CD14-positive monocyte (primary cell): ENCODE measurements around the gene GALNT18. TPM values are rescaled to one million over a fixed set of nuclear protein-coding genes. Genes with fewer than 3 reads are reported as not detected.
A peak's percentile ranks its signal among the peaks of the same experiment; 100 is the strongest.

Experiments used
- DNase-seq, 3 donors: peaks; one replicate each; pipeline ENCODE4 v3.0.0-alpha.2; 2011 to 2022
- H2AFZ ChIP-seq: 2 replicates; pipeline ENCODE4 v1.6.0; 2012; ENCODE audit warnings: mild to moderate bottlenecking, low read depth, low read length, inconsistent platforms; ENCODE audit not compliant: insufficient read depth, poor library complexity, severe bottlenecking
- H3K27ac ChIP-seq, 2 donors: 1 replicate in 1 of 2; 2 replicates in 1 of 2; pipeline ENCODE4 v1.5.1; 2012 to 2013; ENCODE audit warnings: low read length in 2 of 2, control low read depth in 1 of 2, inconsistent platforms in 1 of 2, low read depth in 1 of 2, mild to moderate bottlenecking in 1 of 2
- H3K27me3 ChIP-seq, 2 donors: one replicate each; pipeline versions ENCODE4 v1.6.0 to v1.6.1; 2011 to 2013; ENCODE audit warnings: low read length in 2 of 2; ENCODE audit not compliant: control insufficient read depth in 2 of 2, insufficient read depth in 2 of 2
- H3K36me3 ChIP-seq, 2 donors: replicated peaks in 1 of 2; 1 replicate in 1 of 2; 2 replicates in 1 of 2; pipeline versions ENCODE4 v1.5.1 to v1.6.1; 2012 to 2013; ENCODE audit warnings: low read length in 2 of 2, control low read depth in 1 of 2, inconsistent platforms in 1 of 2, mild to moderate bottlenecking in 1 of 2; ENCODE audit not compliant: insufficient read depth in 2 of 2, control insufficient read depth in 1 of 2
- H3K4me1 ChIP-seq, 2 donors: 1 replicate in 1 of 2; 2 replicates in 1 of 2; pipeline versions ENCODE4 v1.5.1 to v1.6.1; 2012 to 2013; ENCODE audit warnings: low read length in 2 of 2, control low read depth in 1 of 2, inconsistent platforms in 1 of 2, mild to moderate bottlenecking in 1 of 2, moderate library complexity in 1 of 2; ENCODE audit not compliant: insufficient read depth in 2 of 2, control insufficient read depth in 1 of 2
- H3K4me2 ChIP-seq: replicated peaks from 2 replicates; pipeline ENCODE3; 2012; ENCODE audit warnings: low read length, moderate library complexity, mild to moderate bottlenecking; ENCODE audit not compliant: poor library complexity, severe bottlenecking; ENCODE audit errors: extremely low read depth
- H3K4me3 ChIP-seq, 3 experiments: fragments of 200-600 bp in 1 of 3; sonication (generic) in 1 of 3; replicated peaks in 1 of 3; 1 replicate in 2 of 3; 2 replicates in 1 of 3; pipeline ENCODE4 v1.5.1; 2011 to 2013; ENCODE audit warnings: low read length in 3 of 3, mild to moderate bottlenecking in 3 of 3, control low read depth in 2 of 3, low read depth in 2 of 3, inconsistent platforms in 1 of 3, moderate library complexity in 1 of 3
- H3K79me2 ChIP-seq: 2 replicates; pipeline ENCODE4 v1.6.0; 2012; ENCODE audit warnings: mild to moderate bottlenecking, control low read depth, inconsistent platforms, low read length, moderate library complexity; ENCODE audit not compliant: insufficient read depth
- H3K9ac ChIP-seq: 2 replicates; pipeline ENCODE4 v1.6.0; 2017; ENCODE audit warnings: low read length, mild to moderate bottlenecking; ENCODE audit not compliant: insufficient read depth, poor library complexity, severe bottlenecking
- H3K9me3 ChIP-seq, 2 donors: replicated peaks in 1 of 2; 1 replicate in 1 of 2; 2 replicates in 1 of 2; pipeline versions ENCODE4 v1.5.1 to v1.6.1; 2012 to 2013; ENCODE audit warnings: low read length in 2 of 2, control low read depth in 1 of 2; ENCODE audit not compliant: control insufficient read depth in 1 of 2, insufficient read depth in 1 of 2
- H4K20me1 ChIP-seq: 2 replicates; pipeline ENCODE4 v1.6.0; 2012; ENCODE audit warnings: mild to moderate bottlenecking, low read length, control low read depth, moderate library complexity; ENCODE audit not compliant: insufficient read depth
- H3K27ac Mint-ChIP-seq, 7 donors: one replicate each; pipeline ENCODE4 v1.8.0; 2020; ENCODE audit warnings: mild to moderate bottlenecking in 7 of 7, mixed read lengths in 7 of 7, moderate library complexity in 6 of 7, inconsistent platforms in 2 of 7
- H3K27me3 Mint-ChIP-seq, 3 donors: one replicate each; pipeline ENCODE4 v1.8.0; 2021 to 2022; ENCODE audit warnings: low read depth in 3 of 3, mild to moderate bottlenecking in 3 of 3, mixed read lengths in 3 of 3, moderate library complexity in 3 of 3, inconsistent platforms in 1 of 3
- H3K36me3 Mint-ChIP-seq, 2 donors: one replicate each; pipeline ENCODE4 v1.8.0; 2020; ENCODE audit warnings: mixed read lengths in 2 of 2, inconsistent platforms in 1 of 2, mild to moderate bottlenecking in 1 of 2
- H3K4me1 Mint-ChIP-seq: one replicate; pipeline ENCODE4 v1.8.0; 2020; ENCODE audit warnings: mild to moderate bottlenecking, mixed read lengths
- H3K4me3 Mint-ChIP-seq, 2 donors: one replicate each; pipeline ENCODE4 v1.8.0; 2020; ENCODE audit warnings: mild to moderate bottlenecking in 2 of 2, mixed read lengths in 2 of 2, moderate library complexity in 1 of 2
- H3K9me3 Mint-ChIP-seq, 7 donors: one replicate each; pipeline ENCODE4 v1.8.0; 2020 to 2022; ENCODE audit warnings: mixed read lengths in 7 of 7, mild to moderate bottlenecking in 6 of 7, moderate library complexity in 6 of 7, inconsistent platforms in 2 of 7
- CTCF ChIP-seq: fragments of 200-600 bp; IDR thresholded peaks from one replicate; pipeline ENCODE4 v1.8.0; 2022; ENCODE audit warnings: antibody characterized with exemption, mild to moderate bottlenecking
- WGBS: methylation state at CpG from one replicate; pipeline ENCODE4 v1.1.5; 2013; ENCODE audit warnings: missing lambda C conversion rate; ENCODE audit not compliant: insufficient coverage; 5-methylcytosine and 5-hydroxymethylcytosine counted together
- intact Hi-C, 2 donors: fragments of 100-400 bp; cut with micrococcal nuclease; formaldehyde crosslinking; loops; one replicate each; pipeline versions ENCODE4 v1.15.0 to v1.15.1; 2023
- polyA plus RNA-seq, 3 donors: library from polyadenylated mRNA; depleted of rRNA in 1 of 3; unstranded in 2 of 3; stranded (reverse) in 1 of 3; fragments of 300-500 nt in 2 of 3; fragments of >200 nt in 1 of 3; fragmentation: Illumina TruSeq in 2 of 3; gene quantifications; 1 replicate in 2 of 3; 2 replicates in 1 of 3; pipeline ENCODE4 v1.2.3, GENCODE V29; 2012 to 2021

Gene GALNT18
- polyA plus RNA-seq, 3 donors: not detected

DNA sequence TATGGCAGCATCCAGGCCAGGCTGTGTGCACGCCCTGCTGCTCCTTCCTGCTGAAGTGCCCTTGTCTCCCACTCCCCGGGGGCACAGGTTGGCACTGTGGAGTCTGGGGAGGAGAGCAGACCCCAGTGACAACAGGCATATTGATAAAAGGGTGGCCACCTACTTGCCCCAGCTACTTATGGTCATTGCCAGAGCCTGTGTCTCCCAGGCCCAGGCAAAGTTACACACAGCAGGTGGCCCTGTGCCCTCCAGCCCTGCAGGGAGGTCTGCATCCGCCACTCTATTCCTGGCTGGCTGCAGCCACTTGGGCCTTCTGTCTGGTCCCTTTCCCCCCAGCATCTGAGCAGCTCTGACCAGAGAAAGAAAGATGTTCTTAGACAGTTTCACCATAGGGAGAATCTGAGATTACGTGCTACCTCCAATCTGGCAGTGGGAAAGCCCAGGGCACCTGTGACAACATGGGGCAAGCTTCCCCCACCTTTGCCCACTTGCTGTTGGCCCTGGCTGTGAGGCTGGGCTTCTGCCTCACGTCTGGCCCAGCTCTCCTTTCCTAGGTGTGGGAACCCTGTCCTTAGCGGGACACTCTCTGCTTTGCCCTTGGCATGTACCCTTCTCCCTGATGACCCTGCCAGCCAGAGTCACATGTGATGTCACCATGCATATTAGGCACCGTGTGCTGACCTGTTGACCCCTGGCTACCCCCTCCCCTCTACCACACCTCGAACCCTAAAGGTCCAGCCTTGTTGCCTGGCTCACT is 243.4 kb downstream of the GALNT18 start:
- peaks cover 9 to 26% (median 12%) of the 10 kb centered on the region in 3 donors for H3K27me3 Mint-ChIP-seq
- Histone ChIP-seq H3K4me3 (no peak overlapping the region), H3K9ac (no peak overlapping the region), H3K9me3 (no peaks in the 10 kb centered on the region), H3K4me2 (no peak overlapping the region), H3K36me3 (no peaks in the 10 kb centered on the region), H3K27me3 (no peaks in the 10 kb centered on the region), H3K79me2 (no peaks in the 10 kb centered on the region), H3K4me1 (no peaks in the 10 kb centered on the region), H4K20me1 (no peaks in the 10 kb centered on the region), H2AFZ (no peak overlapping the region), H3K27ac (no peak overlapping the region)
- H3K9me3 Mint-ChIP-seq: peaks cover 0 to 2% (median 0%) of the 10 kb centered on the region in 7 donors
- 86% methylated on average over 8 of the region's 8 CpGs for WGBS
- H3K4me1 Mint-ChIP-seq: no peaks in the 10 kb centered on the region
- no peak for TF ChIP-seq CTCF
- H3K36me3 Mint-ChIP-seq: no peaks in the 10 kb centered on the region
- DNase-seq: no peak
- peak overlapping the region in 1 of 7 donors; percentile 4 for H3K27ac Mint-ChIP-seq
- H3K4me3 Mint-ChIP-seq: no peak overlapping the region
- intact Hi-C loops: no loop called here

DNA sequence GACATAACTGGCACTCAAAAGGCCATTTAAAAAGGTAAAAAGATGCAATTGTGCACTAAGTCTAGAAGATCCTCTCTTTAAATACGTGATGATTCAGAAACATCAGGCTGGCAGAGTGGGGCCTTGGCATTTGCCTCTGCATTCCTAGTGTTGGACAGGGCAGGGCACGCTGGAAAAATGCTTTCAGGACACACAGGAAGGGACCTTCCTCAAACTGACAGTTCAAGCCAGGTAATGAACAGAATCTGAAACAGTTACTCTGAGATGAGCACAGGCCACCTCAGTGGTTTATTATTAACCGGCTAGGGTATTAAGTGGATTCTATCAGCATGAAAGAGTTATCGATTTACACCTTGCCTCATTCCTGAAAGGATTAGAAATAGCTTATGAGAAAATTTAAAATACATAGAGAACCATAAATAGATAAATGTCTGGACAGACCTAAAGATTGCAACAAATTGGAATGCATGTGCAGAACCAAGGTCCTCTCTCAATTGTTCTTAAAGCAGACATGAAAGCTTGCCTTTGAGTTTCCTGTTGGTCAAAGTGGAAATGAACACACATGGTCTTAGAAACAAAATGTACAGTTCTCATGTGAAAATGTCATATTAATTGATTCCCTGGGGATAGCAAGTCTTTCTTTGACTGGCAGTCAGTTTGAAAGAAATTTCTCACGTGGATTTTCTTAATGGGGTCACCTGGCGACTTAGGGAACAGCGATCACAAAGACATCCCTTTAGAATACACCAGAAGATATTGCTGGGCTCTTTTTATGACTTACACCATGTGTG is 247.3 kb downstream of the GALNT18 start:
- intact Hi-C loops: no loop called here
- 83% methylated on average over 2 of the region's 7 CpGs for WGBS
- Mint-ChIP-seq H3K4me1 (peaks cover 9% of the 10 kb centered on the region), H3K9me3 (peaks cover 0 to 3% (median 0%) of the 10 kb centered on the region in 7 donors), H3K27me3 (peaks cover 9 to 20% (median 11%) of the 10 kb centered on the region in 3 donors), H3K4me3 (no peak overlapping the region), H3K36me3 (no peaks in the 10 kb centered on the region), H3K27ac (no peak overlapping the region)
- Histone ChIP-seq H3K4me2 (no peak overlapping the region), H3K79me2 (no peaks in the 10 kb centered on the region), H3K4me1 (peaks cover 13 to 17% of the 10 kb centered on the region in 2 donors), H3K9ac (no peak overlapping the region), H4K20me1 (no peaks in the 10 kb centered on the region), H3K27ac (no peak overlapping the region), H3K4me3 (no peak overlapping the region), H3K9me3 (no peaks in the 10 kb centered on the region), H2AFZ (no peak overlapping the region), H3K36me3 (no peaks in the 10 kb centered on the region), H3K27me3 (no peaks in the 10 kb centered on the region)
- no peak for TF ChIP-seq CTCF
- DNase-seq: no peak
